Neural progenitor cell (in vitro differentiated cells): ENCODE measurements around the gene TMEFF2.

ENCODE experiments used
- CTCF ChIP-seq: fragments of 200-600 bp; sonication (generic); IDR thresholded peaks from 2 replicates; pipeline ENCODE4 v1.5.1; 2017; ENCODE audit warnings: antibody characterized with exemption, mild to moderate bottlenecking
- EZH2phosphoT487 ChIP-seq: fragments of 200-600 bp; sonication (generic); IDR thresholded peaks from 2 replicates; pipeline ENCODE4 v1.6.1; 2017; ENCODE audit warnings: antibody characterized with exemption

DNA sequence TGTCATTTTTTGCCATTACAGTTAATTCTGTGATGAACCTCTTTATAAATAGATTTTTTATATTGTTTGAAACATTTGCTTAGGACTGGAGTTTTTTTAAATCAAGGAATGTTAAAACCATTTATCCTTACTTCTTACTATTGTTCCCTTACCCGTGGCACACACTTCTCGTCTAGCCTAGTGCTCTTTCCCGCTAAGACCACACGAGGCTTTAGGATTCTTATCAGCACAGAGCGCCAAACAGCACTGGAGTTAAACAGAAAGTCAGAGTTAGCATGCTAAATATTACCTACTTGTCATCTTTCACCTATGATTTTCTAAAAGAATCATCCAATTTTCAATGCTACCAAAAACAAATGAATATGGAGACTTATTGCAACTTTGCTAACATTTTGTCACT lies 112.6 kb downstream of the TMEFF2 start:
- TF ChIP-seq CTCF = no peak
- no peak for TF ChIP-seq EZH2phosphoT487
